OCI-LY7 (cell line): Measurements from ENCODE around the gene PARD6G. TPM values are rescaled to one million over a fixed set of nuclear protein-coding genes. Genes with fewer than 3 reads are reported as not detected.

ENCODE experiments used
- BruUV-seq: library from RNA; stranded (reverse); fragments of 400-500 nt; replicated peaks from 2 replicates; lab custom pipeline; 2021; lab: Mats Ljungman, UMichigan
- CTCF ChIA-PET: fragments of 300-600 bp; sonication (Branson Sonifier 250); formaldehyde crosslinking; loops from one replicate; lab custom pipeline; 2022; ENCODE audit warnings: antibody characterized with exemption; ENCODE audit not compliant: unreplicated experiment; lab: Charles Lee
- POLR2A ChIA-PET: fragments of 300-600 bp; sonication (Branson Sonifier 250); formaldehyde crosslinking; loops from one replicate; lab custom pipeline; 2022; ENCODE audit warnings: antibody characterized with exemption; lab: Charles Lee
- DNase-seq: peaks from one replicate; pipeline ENCODE4 v3.0.0-alpha.2; 2015; ENCODE audit warnings: low spot score
- H2AFZ ChIP-seq: fragments of 200-600 bp; sonication (generic), shearing (Covaris generic); 2 replicates; pipeline ENCODE4 v1.6.1; 2014; ENCODE audit warnings: mild to moderate bottlenecking, antibody characterized with exemption, low read length, moderate library complexity
- H3K27ac ChIP-seq: fragments of 200-600 bp; sonication (generic); 2 replicates; pipeline ENCODE4 v1.5.1; 2014; ENCODE audit warnings: mixed run types, low read depth, mild to moderate bottlenecking, moderate library complexity, low read length, inconsistent platforms; ENCODE audit not compliant: poor library complexity, severe bottlenecking
- H3K36me3 ChIP-seq: fragments of 200-600 bp; sonication (generic); 2 replicates; pipeline ENCODE4 v1.6.1; 2014; ENCODE audit warnings: mild to moderate bottlenecking, antibody characterized with exemption, low read length, moderate library complexity, mixed read lengths; ENCODE audit not compliant: insufficient read depth
- H3K4me1 ChIP-seq: fragments of 200-600 bp; sonication (generic); 2 replicates; pipeline ENCODE4 v1.5.1; 2014; ENCODE audit warnings: mild to moderate bottlenecking, low read length; ENCODE audit not compliant: insufficient read depth, poor library complexity, severe bottlenecking
- H3K4me2 ChIP-seq: fragments of 200-600 bp; sonication (generic); 2 replicates; pipeline ENCODE4 v1.6.1; 2014; ENCODE audit warnings: mild to moderate bottlenecking, low read length
- H3K4me3 ChIP-seq: fragments of 200-600 bp; sonication (generic); 2 replicates; pipeline ENCODE4 v1.5.1; 2014; ENCODE audit warnings: mild to moderate bottlenecking, low read depth, low read length; ENCODE audit not compliant: poor library complexity, severe bottlenecking
- H3K79me2 ChIP-seq: fragments of 200-600 bp; sonication (generic); 2 replicates; pipeline ENCODE4 v1.6.1; 2016; ENCODE audit warnings: low read depth, mild to moderate bottlenecking, low read length, moderate library complexity, mixed read lengths; ENCODE audit not compliant: insufficient read depth
- H3K9me2 ChIP-seq: fragments of 200-600 bp; sonication (generic); 2 replicates; pipeline ENCODE4 v1.6.1; 2016; ENCODE audit warnings: mild to moderate bottlenecking, low read length, mixed read lengths; ENCODE audit not compliant: insufficient read depth
- H3K9me3 ChIP-seq: fragments of 200-600 bp; sonication (generic); 2 replicates; pipeline ENCODE4 v1.6.1; 2014; ENCODE audit warnings: mild to moderate bottlenecking, mixed run types, low read length, mixed read lengths
- H4K20me1 ChIP-seq: fragments of 200-600 bp; sonication (generic); 2 replicates; pipeline ENCODE4 v1.6.1; 2014; ENCODE audit warnings: mild to moderate bottlenecking, antibody characterized with exemption, low read length, moderate library complexity, mixed read lengths; ENCODE audit not compliant: insufficient read depth
- CTCF ChIP-seq: fragments of 200-600 bp; sonication (generic); conservative IDR thresholded peaks from 2 replicates; pipeline ENCODE4 v1.5.1; 2014; ENCODE audit warnings: mild to moderate bottlenecking, antibody characterized with exemption, low read length, moderate library complexity, mixed read lengths
- EZH2phosphoT487 ChIP-seq: fragments of 200-600 bp; sonication (generic); IDR thresholded peaks from 2 replicates; pipeline ENCODE4 v1.6.1; 2018; ENCODE audit warnings: low read depth, borderline replicate concordance, mild to moderate bottlenecking, mixed run types, antibody characterized with exemption, low read length, moderate library complexity, mixed read lengths
- intact Hi-C: fragments of 100-400 bp; cut with micrococcal nuclease; formaldehyde crosslinking; loops from one replicate; pipeline ENCODE4 v1.10.0; 2022; ENCODE audit not compliant: unreplicated experiment
- total RNA-seq, 2 experiments: library from RNA; depleted of rRNA in 1 of 2; stranded (reverse); fragments of >200 nt in 1 of 2; shearing (Covaris generic) in 1 of 2; gene quantifications; 2 replicates each; pipeline ENCODE4 v1.2.3, GENCODE V29; 2014 to 2022

PARD6G gene
- total RNA-seq, 2 experiments from 2014 or later = 0.03 TPM; not detected in 1

GRCh38 chr18:80196528-80197320 lies 50.6 kb downstream of the PARD6G start:
- Histone ChIP-seq H4K20me1 (no peaks in the 10 kb centered on the region), H3K4me1 (no peaks in the 10 kb centered on the region), H3K27ac (no peak overlapping the region), H3K9me3 (no peaks in the 10 kb centered on the region), H3K9me2 (no peaks in the 10 kb centered on the region), H2AFZ (no peak overlapping the region), H3K79me2 (no peaks in the 10 kb centered on the region), H3K4me3 (no peak overlapping the region), H3K4me2 (no peak overlapping the region), H3K36me3 (no peaks in the 10 kb centered on the region)
- ChIA-PET POLR2A (no interaction called here), CTCF (no interaction called here)
- no TSS peak for BruUV-seq
- TF ChIP-seq CTCF = no peak
- no peak for TF ChIP-seq EZH2phosphoT487
- intact Hi-C loops = no loop called here
- DNase-seq = no peak

GRCh38 chr18:80194874-80195570 lies 52.3 kb downstream of the PARD6G start:
- H4K20me1 ChIP-seq = no peaks in the 10 kb centered on the region
- no peaks in the 10 kb centered on the region for H3K9me2 ChIP-seq
- ChIA-PET CTCF (no interaction called here), POLR2A (no interaction called here)
- intact Hi-C loops = no loop called here
- H3K36me3 ChIP-seq = no peaks in the 10 kb centered on the region
- H3K27ac ChIP-seq = no peak overlapping the region
- H3K4me2 ChIP-seq = no peak overlapping the region
- BruUV-seq = no TSS peak
- DNase-seq = no peak
- H2AFZ ChIP-seq = no peak overlapping the region
- H3K4me3 ChIP-seq = no peak overlapping the region
- no peaks in the 10 kb centered on the region for H3K9me3 ChIP-seq
- no peak for TF ChIP-seq CTCF
- H3K4me1 ChIP-seq = no peaks in the 10 kb centered on the region
- H3K79me2 ChIP-seq = no peaks in the 10 kb centered on the region

GRCh38 chr18:80193701-80194100 lies 53.6 kb downstream of the PARD6G start:
- no peaks in the 10 kb centered on the region for H3K9me2 ChIP-seq
- H3K4me1 ChIP-seq = no peaks in the 10 kb centered on the region
- POLR2A ChIA-PET = no interaction called here
- CTCF ChIA-PET = no interaction called here
- H3K79me2 ChIP-seq = no peaks in the 10 kb centered on the region
- H4K20me1 ChIP-seq = no peaks in the 10 kb centered on the region
- DNase-seq = no peak
- intact Hi-C loops = no loop called here
- H3K4me3 ChIP-seq = no peak overlapping the region
- no peak overlapping the region for H2AFZ ChIP-seq
- H3K4me2 ChIP-seq = no peak overlapping the region
- TF ChIP-seq EZH2phosphoT487 = no peak
- no peak for TF ChIP-seq CTCF
- H3K27ac ChIP-seq = no peak overlapping the region
- BruUV-seq = no TSS peak
- no peaks in the 10 kb centered on the region for H3K36me3 ChIP-seq
- H3K9me3 ChIP-seq = no peaks in the 10 kb centered on the region
